DND-41 (cell line): ENCODE results near the gene THBS3.

Experiments
- ATAC-seq: fragments of 200-7000 bp; cut with Tn5 transposase; 3 replicates; pipeline ENCODE4 v1.9.1; 2021; ENCODE audit warnings: low read depth; ENCODE audit not compliant: insufficient read depth
- DNase-seq: peaks from one replicate; pipeline ENCODE4 v3.0.0-alpha.2; 2020
- H2AFZ ChIP-seq: 2 replicates; pipeline ENCODE4 v1.6.0; 2012; ENCODE audit warnings: low read depth, low read length
- H3K27ac ChIP-seq: 2 replicates; pipeline ENCODE4 v1.5.1; 2012; ENCODE audit warnings: low read length, inconsistent platforms
- H3K27me3 ChIP-seq: fragments of 200-600 bp; sonication (generic); 2 replicates; pipeline ENCODE4 v1.6.0; 2012; ENCODE audit warnings: low read length, mild to moderate bottlenecking, inconsistent platforms; ENCODE audit not compliant: insufficient read depth, poor library complexity
- H3K36me3 ChIP-seq: 2 replicates; pipeline ENCODE4 v1.5.1; 2012; ENCODE audit warnings: low read length, inconsistent platforms; ENCODE audit not compliant: insufficient read depth
- H3K4me1 ChIP-seq: 2 replicates; pipeline ENCODE4 v1.5.1; 2012; ENCODE audit warnings: mild to moderate bottlenecking, low read length; ENCODE audit not compliant: insufficient read depth
- H3K4me2 ChIP-seq: 2 replicates; pipeline ENCODE4 v1.6.0; 2012; ENCODE audit warnings: mild to moderate bottlenecking, moderate library complexity, low read length, inconsistent platforms; ENCODE audit not compliant: insufficient read depth
- H3K4me3 ChIP-seq, 2 experiments: fragments of 200-600 bp in 1 of 2; shearing (Covaris generic) in 1 of 2; 2 replicates each; pipeline ENCODE4 v1.5.1; 2012 to 2016; ENCODE audit warnings: inconsistent platforms in 2 of 2, low read length in 2 of 2, mild to moderate bottlenecking in 2 of 2, low read depth in 1 of 2, moderate library complexity in 1 of 2
- H3K79me2 ChIP-seq: 2 replicates; pipeline ENCODE4 v1.6.0; 2012; ENCODE audit warnings: low read length, inconsistent platforms; ENCODE audit not compliant: insufficient read depth
- H3K9ac ChIP-seq: 2 replicates; pipeline ENCODE4 v1.6.0; 2012; ENCODE audit warnings: low read depth, mild to moderate bottlenecking, inconsistent platforms, low read length, moderate library complexity
- H3K9me3 ChIP-seq: 2 replicates; pipeline ENCODE4 v1.5.1; 2012; ENCODE audit warnings: low read length, moderate library complexity, mild to moderate bottlenecking, inconsistent platforms; ENCODE audit not compliant: insufficient read depth, severe bottlenecking
- H4K20me1 ChIP-seq: 2 replicates; pipeline ENCODE4 v1.6.0; 2012; ENCODE audit warnings: low read length; ENCODE audit not compliant: insufficient read depth
- EZH2 ChIP-seq: IDR thresholded peaks from 3 replicates; pipeline ENCODE4 v1.6.1; 2012; ENCODE audit warnings: borderline replicate concordance, low read depth, mild to moderate bottlenecking, moderate library complexity, low read length, inconsistent platforms; ENCODE audit not compliant: severe bottlenecking
- TF ChIP-seq, protein P1 (sequence below): IDR thresholded peaks from 2 replicates; pipeline ENCODE4 v1.5.1; 2012; ENCODE audit warnings: borderline replicate concordance, low read length, moderate library complexity, mild to moderate bottlenecking; ENCODE audit not compliant: poor library complexity, severe bottlenecking; ENCODE audit errors: extremely low read depth

Gene THBS3

DNA sequence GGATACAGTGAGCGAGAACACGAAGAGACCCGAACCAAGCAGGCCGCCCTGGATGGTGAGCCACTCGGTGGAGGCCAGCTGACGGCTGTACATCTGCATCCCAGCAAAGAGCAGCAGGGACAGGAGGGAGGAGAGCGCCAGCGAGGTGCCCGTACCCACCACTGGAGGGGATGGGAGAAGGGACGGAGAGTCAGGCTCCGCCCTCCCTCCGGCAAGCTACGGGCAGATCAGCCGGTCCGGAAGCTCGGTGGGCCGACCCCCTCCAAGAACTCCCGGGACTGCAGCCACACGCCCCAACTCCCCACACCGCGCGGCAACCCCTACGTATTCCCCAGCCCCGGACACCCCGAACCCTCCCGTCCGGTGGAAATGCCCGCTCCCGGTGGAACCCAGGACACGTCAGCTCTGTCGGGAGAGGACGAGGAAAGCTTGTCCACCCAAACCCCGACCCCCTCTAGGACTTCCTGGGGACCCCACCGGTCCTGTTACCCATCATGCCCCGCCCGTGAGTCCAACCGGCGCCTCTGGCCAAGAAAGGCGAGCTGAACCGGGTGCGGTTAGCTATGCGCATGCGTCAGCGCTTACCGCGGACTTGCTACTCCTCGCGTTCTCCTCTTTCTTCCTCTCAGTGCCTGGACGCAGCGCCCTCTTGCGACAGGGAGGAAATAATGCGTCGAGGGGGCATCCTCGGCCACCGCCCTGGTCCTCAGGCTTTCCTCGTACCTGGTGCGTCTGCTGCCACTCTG lies 34.8 kb downstream of the THBS3 start, which contains the start of gene KRTCAP2:
KRTCAP2 (minus strand) TSS at position 573 of the 746 bp plus-strand sequence; CDS start at position 493, 80 bp downstream.
- Histone ChIP-seq H3K27ac (peak within 1 kb of the TSS; percentile 93), H2AFZ (peak within 1 kb of the TSS; percentile 88), H3K79me2 (peaks cover 19% of the 10 kb centered on the region), H3K9me3 (no peaks in the 10 kb centered on the region), H3K4me2 (peak within 1 kb of the TSS; percentile 81), H3K36me3 (peaks cover 31% of the 10 kb centered on the region), H3K4me3 (peak within 1 kb of the TSS; percentile 42 to 79; a peak in 3 of 4 replicates), H3K4me1 (peaks cover 54% of the 10 kb centered on the region), H3K27me3 (no peaks in the 10 kb centered on the region), H3K9ac (peak within 1 kb of the TSS; percentile 86), H4K20me1 (no peaks in the 10 kb centered on the region; the same call in 1 of the 2 replicates)
- ATAC-seq, result peak; percentile 70
- peak; percentile 94 for DNase-seq
- TF ChIP-seq, protein P1, sequence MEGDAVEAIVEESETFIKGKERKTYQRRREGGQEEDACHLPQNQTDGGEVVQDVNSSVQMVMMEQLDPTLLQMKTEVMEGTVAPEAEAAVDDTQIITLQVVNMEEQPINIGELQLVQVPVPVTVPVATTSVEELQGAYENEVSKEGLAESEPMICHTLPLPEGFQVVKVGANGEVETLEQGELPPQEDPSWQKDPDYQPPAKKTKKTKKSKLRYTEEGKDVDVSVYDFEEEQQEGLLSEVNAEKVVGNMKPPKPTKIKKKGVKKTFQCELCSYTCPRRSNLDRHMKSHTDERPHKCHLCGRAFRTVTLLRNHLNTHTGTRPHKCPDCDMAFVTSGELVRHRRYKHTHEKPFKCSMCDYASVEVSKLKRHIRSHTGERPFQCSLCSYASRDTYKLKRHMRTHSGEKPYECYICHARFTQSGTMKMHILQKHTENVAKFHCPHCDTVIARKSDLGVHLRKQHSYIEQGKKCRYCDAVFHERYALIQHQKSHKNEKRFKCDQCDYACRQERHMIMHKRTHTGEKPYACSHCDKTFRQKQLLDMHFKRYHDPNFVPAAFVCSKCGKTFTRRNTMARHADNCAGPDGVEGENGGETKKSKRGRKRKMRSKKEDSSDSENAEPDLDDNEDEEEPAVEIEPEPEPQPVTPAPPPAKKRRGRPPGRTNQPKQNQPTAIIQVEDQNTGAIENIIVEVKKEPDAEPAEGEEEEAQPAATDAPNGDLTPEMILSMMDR, result peak; percentile 99
- no peak for TF ChIP-seq EZH2

DNA sequence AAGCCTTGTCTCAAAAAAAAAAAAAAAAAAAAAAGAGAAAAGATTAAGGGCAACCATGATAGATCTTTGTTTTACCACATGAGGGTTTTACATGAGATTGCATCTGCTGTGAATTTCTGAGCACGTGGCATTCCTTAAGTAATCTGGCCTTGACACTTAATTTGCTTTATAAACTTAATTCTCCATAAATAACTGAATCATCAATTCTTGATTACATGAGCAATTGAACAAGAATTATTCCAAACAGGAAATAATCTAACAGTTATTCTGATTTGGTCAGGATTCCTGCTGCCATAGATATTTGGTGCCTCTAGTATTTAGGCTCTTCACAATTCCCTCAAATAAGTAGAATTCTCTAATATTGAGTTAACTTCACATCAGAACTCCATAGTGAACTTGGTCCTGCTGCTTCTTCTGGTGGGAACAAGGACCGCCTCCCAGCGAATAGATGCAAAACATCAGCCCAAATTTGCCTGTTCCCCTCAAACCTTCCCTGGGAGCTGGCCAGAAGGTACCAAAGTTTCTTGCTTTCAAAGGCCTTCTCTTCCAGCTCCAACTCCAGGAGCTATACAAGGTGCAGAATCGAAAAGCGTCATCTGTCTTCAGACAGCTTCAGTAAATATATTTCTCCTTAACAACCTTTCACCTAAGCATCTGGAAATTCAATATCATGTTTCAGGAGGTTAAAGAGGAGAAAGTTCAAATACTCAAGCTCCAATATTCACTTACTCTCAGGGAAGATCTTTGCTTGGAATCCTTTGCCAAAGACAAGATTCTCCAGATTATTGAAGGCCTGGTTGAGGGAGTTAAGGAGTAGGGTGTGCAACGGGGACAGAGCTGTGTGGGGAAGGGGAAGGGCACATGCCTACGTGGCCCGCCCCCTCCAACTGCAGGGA lies 35.6 kb downstream of the THBS3 start:
- Histone ChIP-seq H3K27me3 (no peaks in the 10 kb centered on the region), H3K36me3 (peaks cover 25% of the 10 kb centered on the region), H3K9me3 (no peaks in the 10 kb centered on the region), H3K79me2 (peaks cover 19% of the 10 kb centered on the region), H3K4me2 (peak overlapping the region; percentile 81), H2AFZ (peak overlapping the region; percentile 88), H3K4me1 (peaks cover 57% of the 10 kb centered on the region), H3K27ac (peak overlapping the region; percentile 93), H3K9ac (peak overlapping the region; percentile 86), H3K4me3 (peak overlapping the region; percentile 42 to 79; a peak in 3 of 4 replicates), H4K20me1 (peaks cover 3% of the 10 kb centered on the region; the same call in 1 of the 2 replicates)
- ATAC-seq (peak; percentile 58), DNase-seq (peak; percentile 1)
- no peak for TF ChIP-seq EZH2
- TF ChIP-seq, protein P1, result no peak

DNA sequence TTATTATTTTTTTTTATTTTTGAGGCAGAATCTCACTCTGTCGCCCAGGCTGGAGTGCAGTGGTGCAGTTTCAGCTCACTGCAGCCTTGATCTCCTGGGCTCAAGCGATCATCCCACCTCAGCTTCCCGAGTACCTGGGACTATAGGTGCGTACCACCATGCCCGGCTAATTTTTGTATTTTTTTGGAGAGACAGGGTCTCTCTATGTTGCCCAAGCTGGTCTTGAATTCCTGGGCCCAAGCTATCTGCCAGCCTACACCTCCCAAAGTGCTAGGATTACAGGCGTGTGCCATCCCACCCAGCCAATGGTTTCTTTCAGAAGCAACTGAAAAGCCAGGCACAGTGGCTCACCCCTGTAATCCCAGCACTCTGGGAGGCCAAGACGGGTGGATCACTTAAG lies 36.9 kb downstream of the THBS3 start:
- DNase-seq (peak; percentile 3), ATAC-seq (no peak)
- Histone ChIP-seq H3K36me3 (peaks cover 23% of the 10 kb centered on the region), H3K4me3 (no peak overlapping the region), H3K9ac (no peak overlapping the region), H3K4me2 (no peak overlapping the region), H4K20me1 (peaks cover 3% of the 10 kb centered on the region; the same call in 1 of the 2 replicates), H3K27ac (no peak overlapping the region), H3K79me2 (peaks cover 19% of the 10 kb centered on the region), H3K4me1 (peaks cover 53% of the 10 kb centered on the region), H3K27me3 (no peaks in the 10 kb centered on the region), H2AFZ (no peak overlapping the region), H3K9me3 (no peaks in the 10 kb centered on the region)
- TF ChIP-seq, protein P1, result no peak
- no peak for TF ChIP-seq EZH2
